ENCODE results near the gene ATP11A.

The ATP11A gene

GRCh38 chr13:112738606-112739005, 48.8 kb downstream of the ATP11A start:
- DNase-seq (ENCODE audit: low read depth in 2 of 3, low spot score in 2 of 3) = no peak

DNA sequence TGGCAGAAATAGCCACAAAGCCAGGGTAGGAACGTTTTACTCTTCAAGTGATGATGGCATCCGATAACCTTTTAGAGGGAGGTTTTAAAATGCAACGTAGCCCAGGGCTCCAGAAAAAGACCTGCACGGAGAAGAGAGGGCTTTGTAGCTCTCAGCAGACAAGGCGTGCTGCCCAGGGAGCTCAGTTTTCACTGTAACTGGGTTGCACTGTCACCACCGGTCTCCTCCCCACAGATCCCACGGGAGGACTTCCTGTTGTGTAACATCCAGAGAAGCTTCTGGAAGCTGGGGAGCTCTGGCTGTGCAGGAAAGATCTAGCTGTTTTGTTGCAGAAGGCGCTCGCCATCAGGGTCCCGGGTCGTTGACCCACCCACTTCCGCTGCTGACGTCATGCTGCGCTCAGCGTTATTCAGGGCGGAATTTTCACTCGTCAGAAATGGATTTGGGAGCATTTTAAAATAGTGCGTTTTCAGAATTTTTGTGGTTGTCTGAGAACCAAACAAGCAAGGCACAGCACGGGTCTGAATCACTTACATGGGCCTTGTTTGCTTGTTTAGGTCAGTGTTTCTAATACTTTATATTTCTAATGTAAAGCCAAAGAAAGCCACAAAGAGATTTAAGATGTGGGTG, 50.8 kb downstream of the ATP11A start:
- no peak for DNase-seq (ENCODE audit: low read depth in 2 of 3, low spot score in 2 of 3)

DNA sequence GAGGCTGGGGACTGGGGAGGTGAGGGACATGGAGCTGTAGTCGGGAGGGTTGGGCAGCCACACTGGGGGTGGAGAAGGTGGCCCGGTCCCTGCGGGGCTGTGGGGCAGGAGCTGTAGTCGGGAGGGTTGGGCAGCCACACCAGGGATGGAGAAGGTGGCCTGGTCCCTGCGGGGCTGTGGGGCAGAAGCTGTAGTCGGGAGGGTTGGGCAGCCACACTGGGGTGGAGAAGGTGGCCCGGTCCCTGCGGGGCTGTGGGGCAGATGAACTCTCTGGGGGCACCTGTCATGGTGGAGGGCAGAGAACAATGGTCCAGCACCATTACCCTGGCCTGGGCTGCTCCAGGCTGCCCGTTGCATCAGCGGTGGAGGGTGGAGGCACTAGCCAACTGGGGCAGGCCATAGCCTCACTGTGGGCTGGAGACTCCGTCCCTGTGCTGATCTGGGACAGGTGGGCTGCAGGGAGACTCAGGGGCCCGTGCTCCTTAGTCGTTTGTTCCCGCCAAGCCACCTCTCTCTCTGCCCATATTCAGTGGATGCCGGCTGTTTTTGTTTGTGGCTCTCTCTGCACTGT, 51.4 kb downstream of the ATP11A start:
- no peak for DNase-seq (ENCODE audit: low read depth in 2 of 3, low spot score in 2 of 3)

GRCh38 chr13:112741835-112742570, 52.2 kb downstream of the ATP11A start:
- DNase-seq (ENCODE audit: low read depth in 2 of 3, low spot score in 2 of 3) = no peak

GRCh38 chr13:112742583-112742982, 52.7 kb downstream of the ATP11A start:
- no peak for DNase-seq (ENCODE audit: low read depth in 2 of 3, low spot score in 2 of 3)

DNA sequence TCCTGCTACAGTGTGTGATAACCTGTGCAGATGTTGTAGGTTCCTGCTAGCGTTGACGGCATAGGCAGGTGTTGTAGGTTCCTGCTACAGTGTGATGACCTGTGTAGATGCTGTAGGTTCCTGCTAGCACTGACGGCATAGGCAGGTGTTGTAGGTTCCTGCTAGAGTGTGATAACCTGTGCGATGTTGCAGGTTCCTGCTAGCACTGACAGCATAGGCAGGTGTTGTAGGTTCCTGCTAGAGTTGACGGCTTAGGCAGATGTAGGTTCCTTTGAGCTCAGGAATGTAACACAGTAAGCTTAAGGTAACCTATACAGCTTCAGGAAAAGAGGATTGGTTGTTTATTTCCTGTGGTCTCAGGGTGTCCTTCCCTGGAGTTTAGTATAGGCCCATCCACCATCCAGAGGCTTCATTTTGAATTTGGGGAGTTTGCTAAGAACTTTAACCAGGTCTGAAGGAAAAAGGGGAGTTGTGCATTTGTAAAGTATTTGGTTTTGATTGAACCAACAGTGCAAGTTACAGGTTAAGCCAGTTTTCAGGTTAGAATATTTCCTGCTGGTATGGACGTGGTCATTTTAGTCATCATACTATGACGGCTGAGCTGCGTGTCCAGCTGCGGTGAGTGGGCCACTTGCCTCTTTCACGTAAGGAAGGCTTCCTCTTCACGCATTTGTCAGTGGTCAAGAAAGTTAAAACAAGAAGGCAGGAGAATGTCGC, 53.8 kb downstream of the ATP11A start:
- no peak for DNase-seq (ENCODE audit: low read depth in 2 of 3, low spot score in 2 of 3)

- DNase-seq (ENCODE audit: low read depth in 2 of 3, low spot score in 2 of 3) = no peak
Measured at GRCh38 chr13:112744168-112745021, 54.6 kb downstream of the ATP11A start.

DNA sequence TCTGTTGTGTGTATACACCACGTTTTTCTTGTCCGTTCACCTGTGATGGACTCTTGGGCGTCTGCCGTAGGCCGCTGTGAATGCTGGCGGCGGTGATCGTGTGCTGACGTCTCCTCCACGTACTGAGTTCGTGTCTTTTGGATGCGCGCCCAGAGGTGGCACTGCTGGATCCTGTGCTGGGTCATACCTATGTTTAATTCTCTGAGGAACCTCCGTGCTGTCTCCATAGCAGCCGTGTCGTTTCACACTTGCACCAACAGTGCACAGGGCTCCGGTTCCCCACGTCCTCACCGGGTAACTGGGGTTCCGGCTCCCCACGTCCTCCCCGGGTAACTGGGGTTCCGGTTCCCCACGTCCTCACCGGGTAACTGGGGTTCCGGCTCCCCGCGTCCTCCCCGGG, 56.2 kb downstream of the ATP11A start:
- no peak for DNase-seq (ENCODE audit: low read depth in 2 of 3, low spot score in 2 of 3)

- no peak for DNase-seq (ENCODE audit: low read depth in 2 of 3, low spot score in 2 of 3)
Measured at GRCh38 chr13:112747256-112747655, 57.4 kb downstream of the ATP11A start.

DNA sequence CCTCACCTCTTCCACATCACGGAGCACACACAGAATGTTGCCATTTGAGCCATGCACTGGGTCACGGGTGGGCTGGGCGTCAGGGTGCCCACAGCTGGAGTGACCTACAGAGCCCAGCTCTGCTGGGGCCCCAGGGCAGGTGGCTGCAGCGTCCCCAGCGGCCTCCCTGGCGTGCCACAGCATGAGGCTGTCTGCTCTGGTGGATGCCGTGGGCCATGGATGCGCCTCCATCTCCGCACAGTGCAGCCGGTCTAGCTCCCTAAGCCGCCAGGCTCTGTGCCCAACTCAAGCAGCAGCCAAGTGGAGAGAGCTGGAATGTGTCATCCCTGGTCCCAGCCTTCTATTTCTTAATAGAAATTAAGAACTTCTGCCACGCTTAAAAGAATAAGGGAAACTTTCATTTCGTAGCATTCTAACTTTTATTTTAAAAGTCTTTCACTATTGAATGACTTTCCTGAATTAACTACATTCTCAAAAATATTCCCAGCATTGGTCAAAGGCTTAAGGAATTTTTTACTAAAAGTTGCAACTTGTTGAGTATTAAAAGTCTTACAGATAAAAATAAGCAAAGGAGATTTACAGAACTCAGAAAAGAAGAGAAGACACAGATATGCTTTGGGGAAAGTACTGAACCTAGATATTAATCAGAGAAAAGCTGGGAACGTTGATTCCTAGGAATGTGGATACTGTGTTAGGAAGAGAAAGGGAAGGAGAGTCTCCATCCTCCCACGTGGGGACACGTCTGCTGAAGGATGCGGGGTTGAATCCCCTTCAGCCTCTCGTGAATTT, 59.3 kb downstream of the ATP11A start:
- DNase-seq (ENCODE audit: low read depth in 2 of 3, low spot score in 2 of 3) = no peak

DNA sequence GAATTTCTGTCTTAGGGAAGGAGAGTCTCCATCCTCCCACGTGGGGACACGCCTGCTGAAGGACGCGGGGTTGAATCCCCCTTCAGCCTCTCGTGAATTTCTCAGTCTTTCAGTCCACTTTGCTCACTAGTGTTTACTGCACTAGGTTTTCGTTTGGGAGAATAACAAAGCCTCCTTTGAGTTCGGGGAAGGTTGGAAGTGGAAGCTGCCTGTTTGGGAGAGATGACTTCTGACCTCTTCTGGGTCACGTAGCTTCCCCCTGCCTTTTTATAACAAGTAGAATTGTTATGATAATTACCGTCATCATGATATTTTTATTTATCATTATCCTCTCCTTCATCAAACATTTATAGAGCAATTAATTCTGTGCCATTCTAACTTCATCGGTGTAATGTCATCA, 60.7 kb downstream of the ATP11A start:
- no peak for DNase-seq (ENCODE audit: low read depth in 2 of 3, low spot score in 2 of 3)

GRCh38 chr13:112751617-112752016, 61.8 kb downstream of the ATP11A start:
- no peak for DNase-seq (ENCODE audit: low read depth in 2 of 3, low spot score in 2 of 3)

DNA sequence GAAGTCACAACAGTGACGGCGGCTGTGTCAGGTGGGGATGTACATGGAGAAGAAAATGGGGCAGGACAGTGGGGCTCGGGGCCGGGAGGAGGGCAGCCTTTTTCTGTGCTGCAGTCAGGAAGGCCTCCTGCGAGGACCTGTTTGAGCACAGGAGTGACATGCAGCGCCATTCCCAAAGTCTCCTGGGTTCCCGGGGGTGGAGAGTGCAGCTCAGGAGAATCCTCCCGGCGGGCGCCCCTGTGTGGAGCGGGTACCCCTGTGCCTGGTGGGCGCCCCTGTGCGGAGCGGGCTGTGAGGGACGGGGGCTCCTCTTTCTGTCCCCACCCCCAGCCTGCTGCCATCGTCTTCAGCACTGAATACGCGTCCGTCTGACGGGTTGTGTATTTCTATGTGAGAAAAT, 62.4 kb downstream of the ATP11A start:
- DNase-seq (ENCODE audit: low read depth in 2 of 3, low spot score in 2 of 3) = no peak

GRCh38 chr13:112752711-112753541, 63.1 kb downstream of the ATP11A start:
- DNase-seq (ENCODE audit: low read depth in 2 of 3, low spot score in 2 of 3) = no peak

- DNase-seq (ENCODE audit: low read depth in 2 of 3, low spot score in 2 of 3) = no peak
Measured at GRCh38 chr13:112753833-112754232, 64.0 kb downstream of the ATP11A start.

GRCh38 chr13:112754281-112755025, 64.6 kb downstream of the ATP11A start:
- no peak for DNase-seq (ENCODE audit: low read depth in 2 of 3, low spot score in 2 of 3)

DNA sequence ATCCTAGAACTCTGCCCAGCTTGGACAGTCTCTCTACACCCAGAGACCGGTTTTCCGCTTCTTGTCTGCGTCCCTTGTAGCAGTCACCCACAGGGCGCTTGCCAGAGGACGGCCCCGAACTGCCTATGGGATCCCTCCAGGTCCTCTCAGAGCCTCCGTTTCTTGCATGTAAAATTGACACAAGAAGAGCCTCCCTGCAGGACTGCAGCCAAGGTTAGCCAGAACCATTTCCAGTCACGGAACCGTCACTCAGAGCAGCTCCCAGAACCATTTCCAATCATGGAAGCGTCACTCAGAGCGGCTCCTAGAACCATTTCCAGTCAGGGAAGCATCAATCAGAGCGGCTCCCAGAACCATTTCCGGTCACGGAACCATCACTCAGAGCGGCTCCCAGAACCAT, 65.5 kb downstream of the ATP11A start:
- no peak for DNase-seq (ENCODE audit: low read depth in 2 of 3, low spot score in 2 of 3)

DNA sequence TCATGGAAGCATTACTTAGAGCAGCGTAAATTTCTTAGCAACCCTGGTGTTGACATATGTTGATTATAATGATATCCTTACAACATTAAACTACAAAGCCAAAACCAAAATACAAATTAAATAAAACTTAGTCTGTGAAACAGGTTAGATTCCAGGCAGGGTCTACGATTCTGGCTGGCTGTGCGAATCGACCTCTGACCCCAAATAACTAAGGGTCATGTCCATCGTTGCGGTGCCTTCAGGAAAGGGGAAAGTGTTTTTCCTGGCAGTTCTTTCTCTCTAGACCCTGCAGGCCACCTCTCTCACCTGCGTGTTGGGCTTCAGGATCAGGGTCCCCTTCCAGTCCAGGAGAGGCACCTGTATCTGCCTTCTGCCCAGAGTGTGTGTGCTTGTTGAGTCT, 66.2 kb downstream of the ATP11A start:
- DNase-seq (ENCODE audit: low read depth in 2 of 3, low spot score in 2 of 3) = no peak

DNA sequence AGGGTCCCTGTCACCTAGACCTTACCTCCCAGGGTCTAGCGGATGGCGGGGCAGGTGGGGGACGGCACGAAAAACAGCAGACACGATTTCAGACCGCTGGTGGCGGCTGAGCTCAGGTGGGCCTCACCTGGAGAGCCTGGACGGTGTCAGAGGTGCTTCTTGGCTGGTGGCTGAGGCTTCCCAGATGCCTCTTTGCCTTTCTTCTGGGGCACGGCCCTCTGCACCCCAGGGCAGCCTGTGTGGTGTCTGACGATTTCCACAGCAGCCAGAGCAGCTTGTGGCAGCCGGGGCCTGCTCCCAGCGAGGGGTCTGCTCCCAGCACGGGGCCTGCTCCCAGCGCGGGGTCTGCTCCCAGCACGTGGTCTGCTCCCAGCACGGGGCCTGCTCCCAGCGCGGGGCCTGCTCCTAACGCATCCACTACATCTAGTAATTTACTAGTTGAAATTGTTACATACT, 66.7 kb downstream of the ATP11A start:
- DNase-seq (ENCODE audit: low read depth in 2 of 3, low spot score in 2 of 3) = no peak

All from activated CD8-positive, alpha-beta memory T cell treated with anti-CD3 and anti-CD28 coated beads for 48 hours (primary cell).